RWPE2 (cell line): Measurements from ENCODE around the gene BRF1.

Experiments used
- ATAC-seq: fragments of 200-7000 bp; cut with Tn5 transposase; 3 replicates; pipeline ENCODE4 v1.9.1; 2021; ENCODE audit warnings: low read depth
- DNase-seq: peaks from one replicate; pipeline ENCODE4 v3.0.0-alpha.2; 2020; ENCODE audit warnings: low spot score
- H3K27ac ChIP-seq: fragments of 450-650 bp; 2 replicates; pipeline ENCODE4 v1.5.1; 2017; ENCODE audit warnings: mild to moderate bottlenecking; ENCODE audit not compliant: poor library complexity, severe bottlenecking
- H3K27me3 ChIP-seq: fragments of 250-450 bp; sonication (Bioruptor Pico); 2 replicates; pipeline ENCODE4 v1.5.1; 2021; ENCODE audit warnings: mild to moderate bottlenecking, moderate library complexity; ENCODE audit not compliant: insufficient read depth, poor library complexity, severe bottlenecking
- H3K36me3 ChIP-seq: fragments of 250-450 bp; sonication (Bioruptor Pico); 2 replicates; pipeline ENCODE4 v1.5.1; 2020; ENCODE audit warnings: low read depth, mild to moderate bottlenecking, moderate library complexity
- H3K4me1 ChIP-seq: fragments of 250-450 bp; sonication (Bioruptor Pico); 2 replicates; pipeline ENCODE4 v1.5.1; 2021; ENCODE audit warnings: mild to moderate bottlenecking, moderate library complexity; ENCODE audit not compliant: insufficient read depth, poor library complexity, severe bottlenecking
- H3K4me3 ChIP-seq: fragments of 250-450 bp; sonication (Bioruptor Pico); 2 replicates; pipeline ENCODE4 v1.5.1; 2021; ENCODE audit warnings: mild to moderate bottlenecking, moderate library complexity; ENCODE audit not compliant: severe bottlenecking
- H3K9me3 ChIP-seq: fragments of 250-450 bp; sonication (Bioruptor Pico); 2 replicates; pipeline ENCODE4 v1.5.1; 2021; ENCODE audit warnings: mild to moderate bottlenecking, moderate library complexity; ENCODE audit not compliant: severe bottlenecking
- CTCF ChIP-seq: fragments of 450-650 bp; IDR thresholded peaks from one replicate; pipeline ENCODE4 v1.5.1; 2017; ENCODE audit warnings: mild to moderate bottlenecking, moderate library complexity; ENCODE audit not compliant: poor library complexity, severe bottlenecking

BRF1 gene

DNA sequence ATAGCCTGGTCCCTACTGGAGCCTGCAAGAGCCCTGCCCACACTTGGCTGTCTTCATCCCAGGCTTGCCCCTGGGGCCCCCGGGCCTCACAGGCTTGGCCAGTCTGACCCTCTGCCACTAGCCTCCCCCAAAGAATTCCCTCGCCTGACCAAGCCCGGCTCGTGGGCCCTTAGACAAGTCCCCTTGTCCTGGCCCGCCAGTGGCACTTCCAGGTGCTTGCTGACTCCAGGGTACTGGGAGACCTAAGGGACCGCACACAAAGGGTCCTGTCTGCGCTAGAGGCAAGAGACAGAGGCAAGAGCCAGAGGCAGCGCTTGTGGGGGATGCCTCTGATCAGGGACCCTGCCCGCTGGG is 47.5 kb downstream of the BRF1 start:
- peaks cover 32% of the 10 kb centered on the region for H3K36me3 ChIP-seq
- H3K4me1 ChIP-seq, result no peaks in the 10 kb centered on the region
- no peaks in the 10 kb centered on the region for H3K27me3 ChIP-seq
- no peak overlapping the region for H3K4me3 ChIP-seq
- TF ChIP-seq CTCF, result no peak
- no peaks in the 10 kb centered on the region for H3K9me3 ChIP-seq
- DNase-seq, result no peak
- H3K27ac ChIP-seq, result no peak overlapping the region
- ATAC-seq, result no peak

DNA sequence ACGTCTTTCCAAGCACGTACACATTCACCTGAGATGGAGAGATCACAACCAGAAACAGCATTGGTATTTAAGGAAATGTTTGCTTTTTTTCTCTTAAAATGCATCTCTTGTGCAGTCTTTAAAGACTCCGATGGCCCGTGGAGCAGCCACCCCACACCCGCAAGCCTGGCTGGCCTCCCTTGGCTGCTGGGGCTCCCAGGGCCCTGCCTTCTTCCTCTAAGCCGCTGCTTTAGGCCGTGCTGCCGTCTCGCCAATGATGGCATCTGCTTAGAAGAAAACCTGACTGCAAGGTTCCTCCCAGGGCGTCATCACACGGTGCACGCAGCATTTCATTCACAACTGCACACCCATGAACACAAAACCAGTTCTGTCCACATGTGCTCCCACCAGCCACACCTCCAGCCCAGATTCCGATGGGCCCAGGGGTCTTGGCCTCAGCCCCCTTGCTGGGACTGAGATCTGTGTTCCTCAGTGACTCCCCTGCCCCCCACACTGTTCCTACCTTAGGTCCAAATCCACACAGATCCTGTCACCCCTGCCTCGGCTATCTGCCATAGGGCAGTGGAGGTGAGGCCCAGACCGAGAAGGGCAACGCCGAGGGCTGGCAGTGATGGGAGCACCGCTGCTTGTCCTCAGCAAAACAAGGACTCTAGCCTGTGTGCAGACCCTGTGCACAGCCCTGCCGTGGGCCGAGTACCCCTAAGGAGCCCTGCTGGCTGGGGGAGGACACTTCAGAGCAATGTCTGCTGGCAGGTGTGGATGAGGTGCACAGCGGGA is 48.1 kb downstream of the BRF1 start:
- TF ChIP-seq CTCF, result no peak
- no peaks in the 10 kb centered on the region for H3K9me3 ChIP-seq
- ATAC-seq (no peak), DNase-seq (no peak)
- no peak overlapping the region for H3K4me3 ChIP-seq
- no peak overlapping the region for H3K27ac ChIP-seq
- H3K27me3 ChIP-seq, result no peaks in the 10 kb centered on the region
- H3K36me3 ChIP-seq, result peaks cover 32% of the 10 kb centered on the region
- H3K4me1 ChIP-seq, result peaks cover 2% of the 10 kb centered on the region

DNA sequence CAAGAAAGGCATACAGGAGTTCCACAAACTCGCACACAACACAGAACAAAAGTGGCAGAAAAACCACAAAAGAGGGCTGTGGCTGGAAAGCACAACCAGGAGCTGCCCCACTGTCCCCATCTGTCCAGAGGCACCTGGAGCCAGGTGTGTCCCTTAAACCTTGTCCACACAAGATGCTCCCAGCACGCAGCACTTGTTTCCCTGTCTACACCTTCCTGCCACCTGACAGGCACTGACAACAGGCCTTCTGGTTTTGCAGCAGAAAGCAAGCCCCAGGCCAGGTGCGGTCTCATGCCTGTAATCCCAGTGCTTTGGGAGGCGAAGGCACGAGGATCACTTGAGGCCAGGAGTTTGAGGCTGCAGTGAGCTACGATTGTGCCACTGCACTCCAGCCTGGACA is 48.9 kb downstream of the BRF1 start:
- no peak for TF ChIP-seq CTCF
- no peaks in the 10 kb centered on the region for H3K9me3 ChIP-seq
- peaks cover 6% of the 10 kb centered on the region for H3K4me1 ChIP-seq
- no peak overlapping the region for H3K27ac ChIP-seq
- ATAC-seq (no peak), DNase-seq (no peak)
- no peak overlapping the region for H3K4me3 ChIP-seq
- peaks cover 37% of the 10 kb centered on the region for H3K36me3 ChIP-seq
- H3K27me3 ChIP-seq, result no peaks in the 10 kb centered on the region

GRCh38 chr14:105250986-105251385 is 49.8 kb downstream of the BRF1 start:
- Histone ChIP-seq H3K27ac (no peak overlapping the region), H3K27me3 (no peaks in the 10 kb centered on the region), H3K4me1 (peaks cover 6% of the 10 kb centered on the region), H3K36me3 (peaks cover 43% of the 10 kb centered on the region), H3K9me3 (no peaks in the 10 kb centered on the region), H3K4me3 (no peak overlapping the region)
- no peak for TF ChIP-seq CTCF
- ATAC-seq, result no peak
- DNase-seq, result no peak

DNA sequence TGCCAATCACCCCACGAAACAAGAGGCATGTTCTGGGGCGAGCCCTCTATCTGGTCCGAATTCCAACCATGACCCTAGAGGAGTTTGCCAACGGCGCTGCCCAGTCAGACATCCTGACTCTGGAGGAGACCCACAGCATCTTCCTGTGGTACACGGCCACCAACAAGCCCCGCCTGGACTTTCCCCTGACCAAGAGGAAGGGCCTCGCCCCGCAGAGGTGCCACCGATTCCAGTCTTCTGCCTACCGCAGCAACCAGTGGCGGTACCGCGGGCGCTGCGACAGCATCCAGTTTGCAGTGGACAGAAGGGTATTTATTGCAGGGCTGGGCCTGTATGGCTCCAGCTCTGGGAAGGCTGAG is 50.8 kb downstream of the BRF1 start:
- ATAC-seq (no peak), DNase-seq (no peak)
- TF ChIP-seq CTCF, result no peak
- no peak overlapping the region for H3K4me3 ChIP-seq
- H3K27me3 ChIP-seq, result no peaks in the 10 kb centered on the region
- H3K4me1 ChIP-seq, result peaks cover 6% of the 10 kb centered on the region
- H3K27ac ChIP-seq, result no peak overlapping the region
- H3K9me3 ChIP-seq, result no peaks in the 10 kb centered on the region
- peaks cover 50% of the 10 kb centered on the region for H3K36me3 ChIP-seq
